ENCODE results near the gene HAPLN2. TPM values are rescaled to one million over a fixed set of nuclear protein-coding genes. Genes with fewer than 3 reads are reported as not detected.

HAPLN2 gene
- total and polyA plus RNA-seq, 2 of the 8 experiments (the other 6 are each of a cell fraction or from before 2014, with no cell fraction given), result 0.19 to 0.51 TPM

- TF ChIP-seq, protein P1, sequence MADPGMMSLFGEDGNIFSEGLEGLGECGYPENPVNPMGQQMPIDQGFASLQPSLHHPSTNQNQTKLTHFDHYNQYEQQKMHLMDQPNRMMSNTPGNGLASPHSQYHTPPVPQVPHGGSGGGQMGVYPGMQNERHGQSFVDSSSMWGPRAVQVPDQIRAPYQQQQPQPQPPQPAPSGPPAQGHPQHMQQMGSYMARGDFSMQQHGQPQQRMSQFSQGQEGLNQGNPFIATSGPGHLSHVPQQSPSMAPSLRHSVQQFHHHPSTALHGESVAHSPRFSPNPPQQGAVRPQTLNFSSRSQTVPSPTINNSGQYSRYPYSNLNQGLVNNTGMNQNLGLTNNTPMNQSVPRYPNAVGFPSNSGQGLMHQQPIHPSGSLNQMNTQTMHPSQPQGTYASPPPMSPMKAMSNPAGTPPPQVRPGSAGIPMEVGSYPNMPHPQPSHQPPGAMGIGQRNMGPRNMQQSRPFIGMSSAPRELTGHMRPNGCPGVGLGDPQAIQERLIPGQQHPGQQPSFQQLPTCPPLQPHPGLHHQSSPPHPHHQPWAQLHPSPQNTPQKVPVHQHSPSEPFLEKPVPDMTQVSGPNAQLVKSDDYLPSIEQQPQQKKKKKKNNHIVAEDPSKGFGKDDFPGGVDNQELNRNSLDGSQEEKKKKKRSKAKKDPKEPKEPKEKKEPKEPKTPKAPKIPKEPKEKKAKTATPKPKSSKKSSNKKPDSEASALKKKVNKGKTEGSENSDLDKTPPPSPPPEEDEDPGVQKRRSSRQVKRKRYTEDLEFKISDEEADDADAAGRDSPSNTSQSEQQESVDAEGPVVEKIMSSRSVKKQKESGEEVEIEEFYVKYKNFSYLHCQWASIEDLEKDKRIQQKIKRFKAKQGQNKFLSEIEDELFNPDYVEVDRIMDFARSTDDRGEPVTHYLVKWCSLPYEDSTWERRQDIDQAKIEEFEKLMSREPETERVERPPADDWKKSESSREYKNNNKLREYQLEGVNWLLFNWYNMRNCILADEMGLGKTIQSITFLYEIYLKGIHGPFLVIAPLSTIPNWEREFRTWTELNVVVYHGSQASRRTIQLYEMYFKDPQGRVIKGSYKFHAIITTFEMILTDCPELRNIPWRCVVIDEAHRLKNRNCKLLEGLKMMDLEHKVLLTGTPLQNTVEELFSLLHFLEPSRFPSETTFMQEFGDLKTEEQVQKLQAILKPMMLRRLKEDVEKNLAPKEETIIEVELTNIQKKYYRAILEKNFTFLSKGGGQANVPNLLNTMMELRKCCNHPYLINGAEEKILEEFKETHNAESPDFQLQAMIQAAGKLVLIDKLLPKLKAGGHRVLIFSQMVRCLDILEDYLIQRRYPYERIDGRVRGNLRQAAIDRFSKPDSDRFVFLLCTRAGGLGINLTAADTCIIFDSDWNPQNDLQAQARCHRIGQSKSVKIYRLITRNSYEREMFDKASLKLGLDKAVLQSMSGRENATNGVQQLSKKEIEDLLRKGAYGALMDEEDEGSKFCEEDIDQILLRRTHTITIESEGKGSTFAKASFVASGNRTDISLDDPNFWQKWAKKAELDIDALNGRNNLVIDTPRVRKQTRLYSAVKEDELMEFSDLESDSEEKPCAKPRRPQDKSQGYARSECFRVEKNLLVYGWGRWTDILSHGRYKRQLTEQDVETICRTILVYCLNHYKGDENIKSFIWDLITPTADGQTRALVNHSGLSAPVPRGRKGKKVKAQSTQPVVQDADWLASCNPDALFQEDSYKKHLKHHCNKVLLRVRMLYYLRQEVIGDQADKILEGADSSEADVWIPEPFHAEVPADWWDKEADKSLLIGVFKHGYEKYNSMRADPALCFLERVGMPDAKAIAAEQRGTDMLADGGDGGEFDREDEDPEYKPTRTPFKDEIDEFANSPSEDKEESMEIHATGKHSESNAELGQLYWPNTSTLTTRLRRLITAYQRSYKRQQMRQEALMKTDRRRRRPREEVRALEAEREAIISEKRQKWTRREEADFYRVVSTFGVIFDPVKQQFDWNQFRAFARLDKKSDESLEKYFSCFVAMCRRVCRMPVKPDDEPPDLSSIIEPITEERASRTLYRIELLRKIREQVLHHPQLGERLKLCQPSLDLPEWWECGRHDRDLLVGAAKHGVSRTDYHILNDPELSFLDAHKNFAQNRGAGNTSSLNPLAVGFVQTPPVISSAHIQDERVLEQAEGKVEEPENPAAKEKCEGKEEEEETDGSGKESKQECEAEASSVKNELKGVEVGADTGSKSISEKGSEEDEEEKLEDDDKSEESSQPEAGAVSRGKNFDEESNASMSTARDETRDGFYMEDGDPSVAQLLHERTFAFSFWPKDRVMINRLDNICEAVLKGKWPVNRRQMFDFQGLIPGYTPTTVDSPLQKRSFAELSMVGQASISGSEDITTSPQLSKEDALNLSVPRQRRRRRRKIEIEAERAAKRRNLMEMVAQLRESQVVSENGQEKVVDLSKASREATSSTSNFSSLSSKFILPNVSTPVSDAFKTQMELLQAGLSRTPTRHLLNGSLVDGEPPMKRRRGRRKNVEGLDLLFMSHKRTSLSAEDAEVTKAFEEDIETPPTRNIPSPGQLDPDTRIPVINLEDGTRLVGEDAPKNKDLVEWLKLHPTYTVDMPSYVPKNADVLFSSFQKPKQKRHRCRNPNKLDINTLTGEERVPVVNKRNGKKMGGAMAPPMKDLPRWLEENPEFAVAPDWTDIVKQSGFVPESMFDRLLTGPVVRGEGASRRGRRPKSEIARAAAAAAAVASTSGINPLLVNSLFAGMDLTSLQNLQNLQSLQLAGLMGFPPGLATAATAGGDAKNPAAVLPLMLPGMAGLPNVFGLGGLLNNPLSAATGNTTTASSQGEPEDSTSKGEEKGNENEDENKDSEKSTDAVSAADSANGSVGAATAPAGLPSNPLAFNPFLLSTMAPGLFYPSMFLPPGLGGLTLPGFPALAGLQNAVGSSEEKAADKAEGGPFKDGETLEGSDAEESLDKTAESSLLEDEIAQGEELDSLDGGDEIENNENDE (IDR thresholded peaks at IDR 0.05; ENCODE audit: insufficient replicate concordance, low read length), result no peak
- TF ChIP-seq CBX5 (IDR thresholded peaks at IDR 0.05; ENCODE audit: low read depth, low read length), result no peak
- no peak for TF ChIP-seq CHD1 (IDR thresholded peaks at IDR 0.05; ENCODE audit: low read depth, low read length)
- TF ChIP-seq TEAD4 (IDR thresholded peaks at IDR 0.05; ENCODE audit: low read depth, low read length), result no peak
- TF ChIP-seq EGR1 (IDR thresholded peaks at IDR 0.05; ENCODE audit: borderline replicate concordance, low read depth, low read length), result no peak
- TF ChIP-seq JUN (IDR thresholded peaks at IDR 0.05; ENCODE audit: low read depth, low read length), result no peak
Measured at GRCh38 chr1:156578055-156578454, 41.2 kb upstream of the HAPLN2 start (continued).

Measured in H1 (cell line).